H9 (cell line): ENCODE data around the gene DTX3L. TPM values are rescaled to one million over a fixed set of nuclear protein-coding genes. Genes with fewer than 3 reads are reported as not detected.

Experiments used
- DNase-seq: peaks from one replicate; pipeline ENCODE4 v3.0.0-alpha.2; 2017
- H2AFZ ChIP-seq: one replicate; pipeline ENCODE4 v1.6.1; 2013; ENCODE audit warnings: mild to moderate bottlenecking, low read length, control low read depth, moderate library complexity
- H2AK5ac ChIP-seq: 2 replicates; pipeline ENCODE4 v1.6.1; 2013; ENCODE audit warnings: low read length, control low read depth, mixed read lengths; ENCODE audit not compliant: insufficient read length
- H2BK120ac ChIP-seq: one replicate; pipeline ENCODE4 v1.6.1; 2013; ENCODE audit warnings: low read depth, mild to moderate bottlenecking, low read length, control low read depth, inconsistent platforms; ENCODE audit not compliant: poor library complexity, severe bottlenecking
- H2BK12ac ChIP-seq: 2 replicates; pipeline ENCODE4 v1.6.1; 2013; ENCODE audit warnings: low read length, control low read depth, mixed read lengths, low read depth; ENCODE audit not compliant: insufficient read length
- H2BK15ac ChIP-seq: 2 replicates; pipeline ENCODE4 v1.6.1; 2013; ENCODE audit warnings: low read depth, low read length, control low read depth
- H2BK20ac ChIP-seq: one replicate; pipeline ENCODE4 v1.6.1; 2013; ENCODE audit warnings: low read depth, mild to moderate bottlenecking, low read length, control low read depth, inconsistent platforms; ENCODE audit not compliant: poor library complexity, severe bottlenecking
- H2BK5ac ChIP-seq: 2 replicates; pipeline ENCODE4 v1.6.1; 2013; ENCODE audit warnings: low read length, control low read depth, mixed read lengths; ENCODE audit not compliant: insufficient read length
- H3K14ac ChIP-seq: 2 replicates; pipeline ENCODE4 v1.6.1; 2013; ENCODE audit warnings: low read length, control low read depth; ENCODE audit not compliant: insufficient read depth
- H3K18ac ChIP-seq: 2 replicates; pipeline ENCODE4 v1.6.1; 2013; ENCODE audit warnings: low read depth, mild to moderate bottlenecking, mixed read lengths, low read length, control low read depth; ENCODE audit not compliant: insufficient read length
- H3K23ac ChIP-seq: 2 replicates; pipeline ENCODE4 v1.6.1; 2013; ENCODE audit warnings: low read length, control low read depth, mixed read lengths, low read depth; ENCODE audit not compliant: insufficient read length
- H3K23me2 ChIP-seq: 2 replicates; pipeline ENCODE4 v1.6.1; 2013; ENCODE audit warnings: low read depth, mild to moderate bottlenecking, mixed read lengths, low read length, control low read depth; ENCODE audit not compliant: insufficient read length, poor library complexity, severe bottlenecking
- H3K27ac ChIP-seq: 2 replicates; pipeline ENCODE4 v1.5.1; 2013; ENCODE audit warnings: low read length, control low read depth, mixed read lengths, low read depth; ENCODE audit not compliant: insufficient read length
- H3K27me3 ChIP-seq: 2 replicates; pipeline ENCODE4 v1.6.1; 2013; ENCODE audit warnings: low read length, control low read depth, inconsistent platforms; ENCODE audit not compliant: insufficient read depth
- H3K4ac ChIP-seq: 2 replicates; pipeline ENCODE4 v1.6.1; 2013; ENCODE audit warnings: low read depth, mild to moderate bottlenecking, control low read depth, inconsistent platforms, low read length, moderate library complexity
- H3K4me1 ChIP-seq: 2 replicates; pipeline ENCODE4 v1.6.1; 2013; ENCODE audit warnings: low read length, control low read depth, inconsistent platforms; ENCODE audit not compliant: insufficient read depth
- H3K4me2 ChIP-seq: 2 replicates; pipeline ENCODE4 v1.6.1; 2013; ENCODE audit warnings: low read length, control low read depth, mixed read lengths; ENCODE audit not compliant: insufficient read length, insufficient read depth
- H3K56ac ChIP-seq: 2 replicates; pipeline ENCODE4 v1.6.1; 2013; ENCODE audit warnings: low read depth, mild to moderate bottlenecking, mixed read lengths, low read length, control low read depth; ENCODE audit not compliant: insufficient read length
- H3K79me1 ChIP-seq: 2 replicates; pipeline ENCODE4 v1.6.1; 2013; ENCODE audit warnings: low read depth, mild to moderate bottlenecking, moderate library complexity, low read length, control low read depth, inconsistent platforms; ENCODE audit not compliant: insufficient read depth, poor library complexity, severe bottlenecking
- H3K79me2 ChIP-seq: 2 replicates; pipeline ENCODE4 v1.6.1; 2013; ENCODE audit warnings: low read length, control low read depth, inconsistent platforms; ENCODE audit not compliant: insufficient read depth
- H3K9ac ChIP-seq: 2 replicates; pipeline ENCODE4 v1.6.1; 2013; ENCODE audit warnings: low read length, control low read depth, mixed read lengths; ENCODE audit not compliant: insufficient read length; ENCODE audit errors: extremely low read depth
- H3K9me3 ChIP-seq: one replicate; pipeline ENCODE4 v1.6.1; 2013; ENCODE audit warnings: low read depth, low read length, inconsistent platforms; ENCODE audit not compliant: control insufficient read depth
- H3T11ph ChIP-seq: one replicate; pipeline ENCODE4 v1.6.1; 2013; ENCODE audit warnings: mild to moderate bottlenecking, low read length, control low read depth, inconsistent platforms
- H4K20me1 ChIP-seq: one replicate; pipeline ENCODE4 v1.6.1; 2013; ENCODE audit not compliant: control insufficient read depth, insufficient read length, insufficient read depth
- H4K5ac ChIP-seq: 2 replicates; pipeline ENCODE4 v1.6.1; 2013; ENCODE audit warnings: low read depth, mild to moderate bottlenecking, mixed read lengths, low read length, control low read depth; ENCODE audit not compliant: insufficient read length
- H4K8ac ChIP-seq: replicated peaks from 2 replicates; pipeline ENCODE4 v1.6.1; 2013; ENCODE audit warnings: low read length, control low read depth, mixed read lengths, low read depth; ENCODE audit not compliant: insufficient read length
- H4K91ac ChIP-seq: 2 replicates; pipeline ENCODE4 v1.6.1; 2013; ENCODE audit warnings: low read depth, mild to moderate bottlenecking, moderate library complexity, mixed read lengths, low read length, control low read depth; ENCODE audit not compliant: insufficient read length
- H3K27ac Mint-ChIP-seq, 3 experiments: 2 replicates in 2 of 3; 3 replicates in 1 of 3; pipeline ENCODE4 v1.8.0; 2020 to 2021; ENCODE audit warnings: mixed read lengths in 3 of 3, mild to moderate bottlenecking in 1 of 3, moderate library complexity in 1 of 3
- H3K27me3 Mint-ChIP-seq: 2 replicates; pipeline ENCODE4 v1.8.0; 2021; ENCODE audit warnings: low read depth, mild to moderate bottlenecking, moderate library complexity, mixed read lengths
- H3K36me3 Mint-ChIP-seq, 3 experiments: 2 replicates in 2 of 3; 3 replicates in 1 of 3; pipeline ENCODE4 v1.8.0; 2020 to 2021; ENCODE audit warnings: low read depth in 3 of 3, mixed read lengths in 3 of 3; ENCODE audit not compliant: insufficient read depth in 1 of 3
- H3K4me1 Mint-ChIP-seq, 2 experiments: 2 replicates each; pipeline ENCODE4 v1.8.0; 2020; ENCODE audit warnings: mixed read lengths in 2 of 2
- H3K4me3 Mint-ChIP-seq, 2 experiments: 2 replicates in 1 of 2; 3 replicates in 1 of 2; pipeline ENCODE4 v1.8.0; 2020 to 2021; ENCODE audit warnings: mild to moderate bottlenecking in 2 of 2, mixed read lengths in 2 of 2, moderate library complexity in 1 of 2
- H3K9me3 Mint-ChIP-seq, 2 experiments: 2 replicates in 1 of 2; 3 replicates in 1 of 2; pipeline ENCODE4 v1.8.0; 2020; ENCODE audit warnings: mild to moderate bottlenecking in 2 of 2, mixed read lengths in 2 of 2, moderate library complexity in 1 of 2
- CTCF ChIP-seq: fragments of 200-600 bp; sonication (generic); conservative IDR thresholded peaks from 3 replicates; pipeline ENCODE4 v1.8.0; 2021; ENCODE audit warnings: antibody characterized with exemption, mild to moderate bottlenecking
- WGBS: extraction: QIAGEN DNeasy Blood & Tissue Kit; methylation state at CpG from one replicate; pipeline ENCODE4 v1.1.7; 2013; ENCODE audit warnings: missing lambda C conversion rate, low lambda C conversion rate, mixed read lengths; ENCODE audit not compliant: insufficient read length; ENCODE audit errors: extremely low coverage; 5-methylcytosine and 5-hydroxymethylcytosine counted together
- total RNA-seq: library from RNA; stranded (reverse); gene quantifications from 2 replicates; pipeline ENCODE4 v1.2.1, GENCODE V29; 2021

DTX3L gene
- total RNA-seq, 1 experiment from 2014 or later = 7.5 TPM

GRCh38 chr3:122516846-122517360, 47.2 kb upstream of the DTX3L start:
- DNase-seq = no peak
- H3K4me2 ChIP-seq = no peak overlapping the region
- no peak overlapping the region for H3K4me3 Mint-ChIP-seq
- H4K8ac ChIP-seq = no peak overlapping the region
- H3K9me3 Mint-ChIP-seq = peaks cover 0 to 3% of the 10 kb centered on the region in 2 experiments; a peak in 2 of 5 replicates
- H4K20me1 ChIP-seq = no peaks in the 10 kb centered on the region
- H2BK5ac ChIP-seq = no peak overlapping the region
- H3K14ac ChIP-seq = no peak overlapping the region
- H3K4me1 Mint-ChIP-seq = peaks cover 13 to 15% of the 10 kb centered on the region in 2 experiments
- H3K27ac ChIP-seq = no peak overlapping the region
- H3K23ac ChIP-seq = no peak overlapping the region
- H3K23me2 ChIP-seq = peaks cover 11% of the 10 kb centered on the region
- H2BK12ac ChIP-seq = no peak overlapping the region
- H3K27me3 ChIP-seq = no peaks in the 10 kb centered on the region
- H4K91ac ChIP-seq = no peak overlapping the region
- TF ChIP-seq CTCF = no peak
- H3K56ac ChIP-seq = no peak overlapping the region
- H3K9me3 ChIP-seq = no peaks in the 10 kb centered on the region
- no peak overlapping the region for H2AFZ ChIP-seq
- no peak overlapping the region for H2AK5ac ChIP-seq
- no peak overlapping the region for H3K18ac ChIP-seq
- H3K36me3 Mint-ChIP-seq = no peaks in the 10 kb centered on the region
- H3K27me3 Mint-ChIP-seq = no peaks in the 10 kb centered on the region; the same call in 1 of the 2 replicates
- WGBS = no CpG with 5 or more reads among the region's 6 CpGs
- H3K4me1 ChIP-seq = no peaks in the 10 kb centered on the region
- H4K5ac ChIP-seq = no peak overlapping the region
- H2BK15ac ChIP-seq = no peak overlapping the region
- H2BK120ac ChIP-seq = no peak overlapping the region
- H3K79me2 ChIP-seq = peaks cover 6% of the 10 kb centered on the region; the same call in 1 of the 2 replicates
- no peak overlapping the region for H3K27ac Mint-ChIP-seq
- no peak overlapping the region for H3K9ac ChIP-seq
- no peak overlapping the region for H3K4ac ChIP-seq
- H3T11ph ChIP-seq = no peak overlapping the region
- H3K79me1 ChIP-seq = peaks cover 3% of the 10 kb centered on the region
- no peak overlapping the region for H2BK20ac ChIP-seq
